ENCODE data around the gene CTSA. TPM values are rescaled to one million over a fixed set of nuclear protein-coding genes. Genes with fewer than 3 reads are reported as not detected.
A peak's percentile ranks its signal among the peaks of the same experiment; 100 is the strongest.

Gene CTSA
- total and polyA plus RNA-seq, 9 of the 15 experiments (the other 6 are each of a cell fraction or from before 2014, with no cell fraction given): 8.8 to 61.7 (median 28.3) TPM

- TF ChIP-seq ZNF274 (IDR thresholded peaks at IDR 0.05; ENCODE audit: borderline replicate concordance, low read depth, low read length): no peak
- TF ChIP-seq ATF7 (IDR thresholded peaks at IDR 0.05): peak; percentile 68; the same call in 1 of the 2 replicates
- TF ChIP-seq RBM39 (optimal IDR thresholded peaks at IDR 0.05; ENCODE audit: low read depth, low read length): no peak
- peak; percentile 24; the same call in 1 of the 2 replicates for TF ChIP-seq CBX5 (IDR thresholded peaks at IDR 0.05; ENCODE audit: borderline replicate concordance, low read depth)
- TF ChIP-seq NFIC (IDR thresholded peaks at IDR 0.05): peak; percentile 63
- TF ChIP-seq BHLHE40 (IDR thresholded peaks at IDR 0.05; ENCODE audit: low read length): peak; percentile 18; the same call in 1 of the 2 replicates
- peak; percentile 45; the same call in 1 of the 2 replicates for TF ChIP-seq KLF6 (CRISPR knock-in tag; IDR thresholded peaks at IDR 0.05; ENCODE audit: borderline replicate concordance)
- TF ChIP-seq ZNF830 (CRISPR knock-in tag; IDR thresholded peaks at IDR 0.05): peak; percentile 96; the same call in 1 of the 2 replicates
- TF ChIP-seq, protein P1, sequence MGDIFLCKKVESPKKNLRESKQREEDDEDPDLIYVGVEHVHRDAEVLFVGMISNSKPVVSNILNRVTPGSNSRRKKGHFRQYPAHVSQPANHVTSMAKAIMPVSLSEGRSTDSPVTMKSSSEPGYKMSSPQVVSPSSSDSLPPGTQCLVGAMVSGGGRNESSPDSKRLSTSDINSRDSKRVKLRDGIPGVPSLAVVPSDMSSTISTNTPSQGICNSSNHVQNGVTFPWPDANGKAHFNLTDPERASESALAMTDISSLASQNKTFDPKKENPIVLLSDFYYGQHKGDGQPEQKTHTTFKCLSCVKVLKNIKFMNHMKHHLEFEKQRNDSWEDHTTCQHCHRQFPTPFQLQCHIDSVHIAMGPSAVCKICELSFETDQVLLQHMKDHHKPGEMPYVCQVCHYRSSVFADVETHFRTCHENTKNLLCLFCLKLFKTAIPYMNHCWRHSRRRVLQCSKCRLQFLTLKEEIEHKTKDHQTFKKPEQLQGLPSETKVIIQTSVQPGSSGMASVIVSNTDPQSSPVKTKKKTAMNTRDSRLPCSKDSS (IDR thresholded peaks at IDR 0.05; ENCODE audit: low read depth, partially characterized antibody): no peak
- TF ChIP-seq ZNF347 (CRISPR knock-in tag; IDR thresholded peaks at IDR 0.05; ENCODE audit: low read depth): no peak
- TF ChIP-seq RHOXF2B (CRISPR knock-in tag; conservative IDR thresholded peaks at IDR 0.05): no peak
- no peak for TF ChIP-seq FOXJ2 (tag; IDR thresholded peaks at IDR 0.05)
- TF ChIP-seq HDAC2 (IDR thresholded peaks at IDR 0.05): peak; percentile 98; the same call in 1 of the 2 replicates
- TF ChIP-seq GABPB1 (CRISPR knock-in tag; IDR thresholded peaks at IDR 0.05): peak; percentile 74
- TF ChIP-seq ZNF121 (CRISPR knock-in tag; conservative IDR thresholded peaks at IDR 0.05): no peak
- TF ChIP-seq FOS (IDR thresholded peaks at IDR 0.05; ENCODE audit: extremely low read depth, insufficient read length): peak; percentile 62
- no peak for TF ChIP-seq TAF15 (IDR thresholded peaks at IDR 0.05; ENCODE audit: low read depth, low read length)
- no peak for TF ChIP-seq RBM17 (IDR thresholded peaks at IDR 0.05; ENCODE audit: borderline replicate concordance, low read depth, low read length)
- 0 out of 2 replicates have a peak, but pooled peaks have one; percentile 52 for TF ChIP-seq ZNF165 (CRISPR knock-in tag; IDR thresholded peaks at IDR 0.05; ENCODE audit: borderline replicate concordance)
- no peak for TF ChIP-seq KDM2B (CRISPR knock-in tag; IDR thresholded peaks at IDR 0.05)
- TF ChIP-seq, protein P2, sequence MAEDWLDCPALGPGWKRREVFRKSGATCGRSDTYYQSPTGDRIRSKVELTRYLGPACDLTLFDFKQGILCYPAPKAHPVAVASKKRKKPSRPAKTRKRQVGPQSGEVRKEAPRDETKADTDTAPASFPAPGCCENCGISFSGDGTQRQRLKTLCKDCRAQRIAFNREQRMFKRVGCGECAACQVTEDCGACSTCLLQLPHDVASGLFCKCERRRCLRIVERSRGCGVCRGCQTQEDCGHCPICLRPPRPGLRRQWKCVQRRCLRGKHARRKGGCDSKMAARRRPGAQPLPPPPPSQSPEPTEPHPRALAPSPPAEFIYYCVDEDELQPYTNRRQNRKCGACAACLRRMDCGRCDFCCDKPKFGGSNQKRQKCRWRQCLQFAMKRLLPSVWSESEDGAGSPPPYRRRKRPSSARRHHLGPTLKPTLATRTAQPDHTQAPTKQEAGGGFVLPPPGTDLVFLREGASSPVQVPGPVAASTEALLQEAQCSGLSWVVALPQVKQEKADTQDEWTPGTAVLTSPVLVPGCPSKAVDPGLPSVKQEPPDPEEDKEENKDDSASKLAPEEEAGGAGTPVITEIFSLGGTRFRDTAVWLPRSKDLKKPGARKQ (CRISPR knock-in tag; IDR thresholded peaks at IDR 0.05): no peak
- TF ChIP-seq MAZ (CRISPR knock-in tag; conservative IDR thresholded peaks at IDR 0.05 in 1 of 2, IDR thresholded peaks at IDR 0.05 in 1 of 2): peak; percentile 79 to 92
- no peak for TF ChIP-seq ZNF586 (CRISPR knock-in tag; conservative IDR thresholded peaks at IDR 0.05)
These were observed 43.7 kb downstream of the CTSA start, which contains the start of gene PCIF1 (continued) for GRCh38 chr20:45934586-45935415.

Data from K562 (cell line).